WTC11 (cell line): ENCODE measurements around the gene ANAPC16. TPM values are rescaled to one million over a fixed set of nuclear protein-coding genes. Genes with fewer than 3 reads are reported as not detected.

Experiments
- ATAC-seq: fragments of 200-7000 bp; cut with Tn5 transposase; 2 replicates; pipeline ENCODE4 v1.10.0; 2021; ENCODE audit warnings: mild to moderate bottlenecking, moderate library complexity
- CTCF ChIA-PET: fragments of 300-600 bp; sonication (Branson Sonifier 250); formaldehyde crosslinking; loops from one replicate; lab custom pipeline; 2021; ENCODE audit warnings: antibody characterized with exemption; lab: Charles Lee
- POLR2A ChIA-PET: fragments of 350-600 bp; sonication (Branson Sonifier 250); formaldehyde crosslinking; loops from one replicate; lab custom pipeline; 2021; ENCODE audit warnings: antibody characterized with exemption; lab: Charles Lee
- DNase-seq: peaks from one replicate; pipeline ENCODE4 v3.0.0; 2021; ENCODE audit warnings: low spot score
- H3K27ac Mint-ChIP-seq: 2 replicates; pipeline ENCODE4 v1.8.0; 2021; ENCODE audit warnings: mixed read lengths
- H3K27me3 Mint-ChIP-seq: 2 replicates; pipeline ENCODE4 v1.8.0; 2021; ENCODE audit warnings: low read depth, mild to moderate bottlenecking, moderate library complexity, mixed read lengths
- H3K36me3 Mint-ChIP-seq: 2 replicates; pipeline ENCODE4 v1.8.0; 2021; ENCODE audit warnings: mixed read lengths
- H3K4me1 Mint-ChIP-seq: 2 replicates; pipeline ENCODE4 v1.8.0; 2022; ENCODE audit warnings: mixed read lengths
- H3K4me3 Mint-ChIP-seq: 2 replicates; pipeline ENCODE4 v1.8.0; 2021; ENCODE audit warnings: mild to moderate bottlenecking, moderate library complexity, mixed read lengths
- H3K9me3 Mint-ChIP-seq: 2 replicates; pipeline ENCODE4 v1.8.0; 2021; ENCODE audit warnings: mixed read lengths
- ARID4B ChIP-seq: sonication (generic); formaldehyde crosslinking; IDR thresholded peaks from 2 replicates; pipeline ENCODE4 v1.8.0; 2023; ENCODE audit warnings: missing genetic modification reagents, mild to moderate bottlenecking, borderline replicate concordance
- ATF2 ChIP-seq: sonication (generic); formaldehyde crosslinking; IDR thresholded peaks from 2 replicates; pipeline ENCODE4 v1.8.1; 2022; ENCODE audit warnings: low read depth, missing genetic modification reagents, borderline replicate concordance
- ERG ChIP-seq: fragments of 250-450 bp; sonication (Bioruptor Pico); IDR thresholded peaks from 2 replicates; pipeline ENCODE4 v1.8.0; 2021; ENCODE audit warnings: mild to moderate bottlenecking
- ESRRA ChIP-seq: sonication (generic); formaldehyde crosslinking; IDR thresholded peaks from 2 replicates; pipeline ENCODE4 v1.8.1; 2022; ENCODE audit warnings: mild to moderate bottlenecking, missing genetic modification reagents, borderline replicate concordance
- FOXK1 ChIP-seq: sonication (generic); formaldehyde crosslinking; IDR thresholded peaks from 2 replicates; pipeline ENCODE4 v1.8.0; 2022; ENCODE audit warnings: mild to moderate bottlenecking, moderate library complexity, missing genetic modification reagents
- FOXP1 ChIP-seq: sonication (generic); formaldehyde crosslinking; IDR thresholded peaks from 2 replicates; pipeline ENCODE4 v1.8.0; 2022; ENCODE audit warnings: missing genetic modification reagents, mild to moderate bottlenecking, moderate library complexity, borderline replicate concordance
- GABPB1 ChIP-seq: sonication (generic); formaldehyde crosslinking; IDR thresholded peaks from 2 replicates; pipeline ENCODE4 v1.8.1; 2023; ENCODE audit warnings: mild to moderate bottlenecking, missing genetic modification reagents
- HMGA2 ChIP-seq: fragments of 250-450 bp; sonication (Bioruptor Pico); IDR thresholded peaks from 2 replicates; pipeline ENCODE4 v1.4.0; 2021; ENCODE audit warnings: mild to moderate bottlenecking, moderate library complexity
- MYBL2 ChIP-seq: sonication (generic); formaldehyde crosslinking; IDR thresholded peaks from 2 replicates; pipeline ENCODE4 v1.8.1; 2023; ENCODE audit warnings: mild to moderate bottlenecking, moderate library complexity, missing genetic modification reagents
- NFATC4 ChIP-seq: fragments of 250-450 bp; sonication (Bioruptor Pico); IDR thresholded peaks from 2 replicates; pipeline ENCODE4 v1.9.0; 2021; ENCODE audit warnings: mild to moderate bottlenecking
- NFE2L1 ChIP-seq: sonication (generic); formaldehyde crosslinking; IDR thresholded peaks from 2 replicates; pipeline ENCODE4 v1.8.1; 2023; ENCODE audit warnings: missing genetic modification reagents
- NFYB ChIP-seq: sonication (generic); formaldehyde crosslinking; conservative IDR thresholded peaks from 2 replicates; pipeline ENCODE4 v1.8.0; 2022; ENCODE audit warnings: low read depth, missing genetic modification reagents
- PRRX2 ChIP-seq: fragments of 250-450 bp; sonication (Bioruptor Pico); IDR thresholded peaks from 2 replicates; pipeline ENCODE4 v1.8.0; 2021; ENCODE audit warnings: mild to moderate bottlenecking
- RORB ChIP-seq: fragments of 250-450 bp; sonication (Bioruptor Pico); IDR thresholded peaks from 2 replicates; pipeline ENCODE4 v1.9.0; 2021; ENCODE audit warnings: mild to moderate bottlenecking
- SP1 ChIP-seq: sonication (generic); formaldehyde crosslinking; conservative IDR thresholded peaks from 2 replicates; pipeline ENCODE4 v1.8.1; 2022; ENCODE audit warnings: missing genetic modification reagents
- TEAD1 ChIP-seq: sonication (generic); formaldehyde crosslinking; IDR thresholded peaks from 2 replicates; pipeline ENCODE4 v1.8.0; 2022; ENCODE audit warnings: mild to moderate bottlenecking, missing genetic modification reagents
- ZNF121 ChIP-seq: sonication (generic); formaldehyde crosslinking; IDR thresholded peaks from 2 replicates; pipeline ENCODE4 v1.8.0; 2023; ENCODE audit warnings: missing genetic modification reagents
- ZNF219 ChIP-seq: sonication (generic); formaldehyde crosslinking; IDR thresholded peaks from 2 replicates; pipeline ENCODE4 v1.8.0; 2023; ENCODE audit warnings: missing genetic modification reagents, mild to moderate bottlenecking, borderline replicate concordance
- ZNF232 ChIP-seq: sonication (generic); formaldehyde crosslinking; IDR thresholded peaks from 2 replicates; pipeline ENCODE4 v1.8.0; 2022; ENCODE audit warnings: mild to moderate bottlenecking, missing genetic modification reagents
- ZNF317 ChIP-seq: sonication (generic); formaldehyde crosslinking; IDR thresholded peaks from 2 replicates; pipeline ENCODE4 v1.8.1; 2023; ENCODE audit warnings: low read depth, mild to moderate bottlenecking, moderate library complexity, missing genetic modification reagents, borderline replicate concordance
- ZNF416 ChIP-seq: fragments of 250-450 bp; sonication (Bioruptor Pico); IDR thresholded peaks from 2 replicates; pipeline ENCODE4 v1.9.0; 2021; ENCODE audit warnings: mild to moderate bottlenecking, inconsistent platforms
- ZNF423 ChIP-seq: fragments of 250-450 bp; sonication (Bioruptor Pico); IDR thresholded peaks from 2 replicates; pipeline ENCODE4 v2.1.2; 2022; ENCODE audit warnings: mild to moderate bottlenecking, moderate library complexity
- ZNF671 ChIP-seq: fragments of 250-450 bp; sonication (Bioruptor Pico); IDR thresholded peaks from 2 replicates; pipeline ENCODE4 v1.8.0; 2021; ENCODE audit warnings: mild to moderate bottlenecking
- total RNA-seq: library from RNA; stranded (reverse); gene quantifications from 3 replicates; pipeline ENCODE4 v1.2.3, GENCODE V29; 2021
- TF ChIP-seq, protein P1 (sequence below): fragments of 250-450 bp; sonication (Bioruptor Pico); IDR thresholded peaks from 2 replicates; pipeline ENCODE4 v1.9.0; 2021; ENCODE audit warnings: mild to moderate bottlenecking
- TF ChIP-seq, protein P2 (sequence below): fragments of 200-600 bp; IDR thresholded peaks from 2 replicates; pipeline ENCODE4 v1.8.0; 2022; ENCODE audit warnings: antibody characterized with exemption
- TF ChIP-seq, protein P3 (sequence below): sonication (generic); formaldehyde crosslinking; IDR thresholded peaks from 2 replicates; pipeline ENCODE4 v1.8.0; 2022; ENCODE audit warnings: mild to moderate bottlenecking, missing genetic modification reagents
- TF ChIP-seq, protein P4 (sequence below): sonication (generic); formaldehyde crosslinking; IDR thresholded peaks from 2 replicates; pipeline ENCODE4 v1.8.1; 2023; ENCODE audit warnings: mild to moderate bottlenecking, missing genetic modification reagents

Gene ANAPC16
- total RNA-seq, 1 experiment from 2014 or later, result 52.3 TPM

DNA sequence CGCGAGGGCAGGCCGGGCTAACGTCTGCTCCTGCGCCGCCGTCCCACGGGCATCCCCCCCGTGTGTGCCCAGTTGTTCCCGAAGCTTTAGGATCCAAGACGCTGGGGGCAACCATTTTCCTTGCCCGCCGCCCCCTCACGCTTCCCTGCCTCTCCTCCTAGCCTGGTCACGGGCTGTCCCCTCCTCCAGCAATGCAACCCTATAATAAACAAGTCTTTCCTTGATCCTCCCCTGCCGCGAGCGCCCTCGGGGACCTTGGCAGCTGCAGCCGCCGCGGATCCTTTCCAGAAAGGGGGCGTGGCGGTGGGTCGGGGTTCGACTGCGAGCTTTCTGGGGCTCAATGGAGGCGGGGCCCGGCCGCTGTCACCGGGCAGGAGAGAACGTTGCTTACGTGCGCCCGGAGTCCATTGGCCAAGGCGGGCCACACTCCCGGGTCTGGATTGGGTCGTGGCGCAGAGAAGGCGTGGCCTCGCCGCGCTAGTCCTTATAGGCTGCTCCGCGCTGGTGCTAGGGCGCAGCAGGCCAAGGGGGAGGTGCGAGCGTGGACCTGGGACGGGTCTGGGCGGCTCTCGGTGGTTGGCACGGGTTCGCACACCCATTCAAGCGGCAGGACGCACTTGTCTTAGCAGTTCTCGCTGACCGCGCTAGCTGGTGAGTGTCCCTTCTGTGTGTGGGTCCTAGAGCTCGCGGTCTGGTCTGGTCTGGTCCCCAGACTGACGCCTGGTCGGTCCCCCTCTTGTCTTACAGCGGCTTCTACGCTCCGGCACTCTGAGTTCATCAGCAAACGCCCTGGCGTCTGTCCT, 57.8 kb downstream of the ANAPC16 start, which contains the start of gene DDIT4:
Gene DDIT4, plus strand, starts transcription at position 515 of the 803 bp plus-strand sequence. CDS start 293 bp downstream, outside the sequence.
- Mint-ChIP-seq H3K27ac (peak within 1 kb of the TSS; percentile 99), H3K27me3 (no peaks in the 10 kb centered on the region; the same call in 1 of the 2 replicates), H3K4me1 (peaks cover 46% of the 10 kb centered on the region), H3K9me3 (no peaks in the 10 kb centered on the region), H3K4me3 (peak within 1 kb of the TSS; percentile 95), H3K36me3 (peaks cover 20% of the 10 kb centered on the region)
- POLR2A ChIA-PET, result interaction anchor here (0.6 to 5.1 kb wide), 39 partner anchors 9 to 565 kb away, joined by 3 to 182 read pairs (median 5); partner anchors contain the start of genes ANAPC16 and ASCC1
- peak; percentile 92 for ATAC-seq
- peak; percentile 100 for DNase-seq
- CTCF ChIA-PET, result interaction anchor here (0.7 to 5.3 kb wide), 10 partner anchors 10 to 225 kb away, joined by 3 to 75 read pairs (median 4); no protein-coding TSS in a partner anchor
- TF ChIP-seq ZNF423 (CRISPR knock-in tag) (peak; percentile 72), ATF2 (CRISPR knock-in tag) (no peak; the same call in 1 of the 2 replicates), TEAD1 (CRISPR knock-in tag) (peak; percentile 86; the same call in 1 of the 2 replicates), NFYB (peak; percentile 78), GABPB1 (peak; percentile 90; the same call in 1 of the 2 replicates), SP1 (CRISPR knock-in tag) (peak; percentile 90), PRRX2 (CRISPR knock-in tag) (peak; percentile 76), ZNF232 (peak; percentile 96; the same call in 1 of the 2 replicates), ZNF121 (CRISPR knock-in tag) (no peak), RORB (peak; percentile 94), ZNF416 (peak; percentile 89), ESRRA (CRISPR knock-in tag) (peak; percentile 52; the same call in 1 of the 2 replicates), HMGA2 (no peak), ARID4B (CRISPR knock-in tag) (peak; percentile 78; the same call in 1 of the 2 replicates), MYBL2 (CRISPR knock-in tag) (peak; percentile 22), ZNF219 (CRISPR knock-in tag) (no peak), FOXP1 (CRISPR knock-in tag) (peak; percentile 85; the same call in 1 of the 2 replicates), FOXK1 (CRISPR knock-in tag) (peak; percentile 65; the same call in 1 of the 2 replicates), ERG (CRISPR knock-in tag) (peak; percentile 72; the same call in 1 of the 2 replicates), NFE2L1 (CRISPR knock-in tag) (peak; percentile 67; the same call in 1 of the 2 replicates), ZNF317 (CRISPR knock-in tag) (0 out of 2 replicates have a peak, but pooled peaks have one; percentile 6), ZNF671 (CRISPR knock-in tag) (peak; percentile 74; the same call in 1 of the 2 replicates), NFATC4 (CRISPR knock-in tag) (peak; percentile 85; the same call in 1 of the 2 replicates)
- TF ChIP-seq, protein P1, sequence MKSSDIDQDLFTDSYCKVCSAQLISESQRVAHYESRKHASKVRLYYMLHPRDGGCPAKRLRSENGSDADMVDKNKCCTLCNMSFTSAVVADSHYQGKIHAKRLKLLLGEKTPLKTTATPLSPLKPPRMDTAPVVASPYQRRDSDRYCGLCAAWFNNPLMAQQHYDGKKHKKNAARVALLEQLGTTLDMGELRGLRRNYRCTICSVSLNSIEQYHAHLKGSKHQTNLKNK (CRISPR knock-in tag), result peak; percentile 89
- TF ChIP-seq, protein P2, sequence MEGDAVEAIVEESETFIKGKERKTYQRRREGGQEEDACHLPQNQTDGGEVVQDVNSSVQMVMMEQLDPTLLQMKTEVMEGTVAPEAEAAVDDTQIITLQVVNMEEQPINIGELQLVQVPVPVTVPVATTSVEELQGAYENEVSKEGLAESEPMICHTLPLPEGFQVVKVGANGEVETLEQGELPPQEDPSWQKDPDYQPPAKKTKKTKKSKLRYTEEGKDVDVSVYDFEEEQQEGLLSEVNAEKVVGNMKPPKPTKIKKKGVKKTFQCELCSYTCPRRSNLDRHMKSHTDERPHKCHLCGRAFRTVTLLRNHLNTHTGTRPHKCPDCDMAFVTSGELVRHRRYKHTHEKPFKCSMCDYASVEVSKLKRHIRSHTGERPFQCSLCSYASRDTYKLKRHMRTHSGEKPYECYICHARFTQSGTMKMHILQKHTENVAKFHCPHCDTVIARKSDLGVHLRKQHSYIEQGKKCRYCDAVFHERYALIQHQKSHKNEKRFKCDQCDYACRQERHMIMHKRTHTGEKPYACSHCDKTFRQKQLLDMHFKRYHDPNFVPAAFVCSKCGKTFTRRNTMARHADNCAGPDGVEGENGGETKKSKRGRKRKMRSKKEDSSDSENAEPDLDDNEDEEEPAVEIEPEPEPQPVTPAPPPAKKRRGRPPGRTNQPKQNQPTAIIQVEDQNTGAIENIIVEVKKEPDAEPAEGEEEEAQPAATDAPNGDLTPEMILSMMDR, result no peak
- TF ChIP-seq, protein P3, sequence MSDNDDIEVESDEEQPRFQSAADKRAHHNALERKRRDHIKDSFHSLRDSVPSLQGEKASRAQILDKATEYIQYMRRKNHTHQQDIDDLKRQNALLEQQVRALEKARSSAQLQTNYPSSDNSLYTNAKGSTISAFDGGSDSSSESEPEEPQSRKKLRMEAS, result peak; percentile 70; the same call in 1 of the 2 replicates
- TF ChIP-seq, protein P4, sequence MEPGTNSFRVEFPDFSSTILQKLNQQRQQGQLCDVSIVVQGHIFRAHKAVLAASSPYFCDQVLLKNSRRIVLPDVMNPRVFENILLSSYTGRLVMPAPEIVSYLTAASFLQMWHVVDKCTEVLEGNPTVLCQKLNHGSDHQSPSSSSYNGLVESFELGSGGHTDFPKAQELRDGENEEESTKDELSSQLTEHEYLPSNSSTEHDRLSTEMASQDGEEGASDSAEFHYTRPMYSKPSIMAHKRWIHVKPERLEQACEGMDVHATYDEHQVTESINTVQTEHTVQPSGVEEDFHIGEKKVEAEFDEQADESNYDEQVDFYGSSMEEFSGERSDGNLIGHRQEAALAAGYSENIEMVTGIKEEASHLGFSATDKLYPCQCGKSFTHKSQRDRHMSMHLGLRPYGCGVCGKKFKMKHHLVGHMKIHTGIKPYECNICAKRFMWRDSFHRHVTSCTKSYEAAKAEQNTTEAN (CRISPR knock-in tag), result no peak
